Stimulated activated CD4-positive, alpha-beta T cell treated with anti-CD3 and anti-CD28 coated beads, Interleukin-4, amount 100 ng/mL, for 24 hours (primary cell): ENCODE results near the gene ATN1.
A peak's percentile ranks its signal among the peaks of the same experiment; 100 is the strongest.

ENCODE experiments used
- DNase-seq: peaks from one replicate; pipeline ENCODE4 v3.0.0-alpha.2; 2020

Gene ATN1

DNA sequence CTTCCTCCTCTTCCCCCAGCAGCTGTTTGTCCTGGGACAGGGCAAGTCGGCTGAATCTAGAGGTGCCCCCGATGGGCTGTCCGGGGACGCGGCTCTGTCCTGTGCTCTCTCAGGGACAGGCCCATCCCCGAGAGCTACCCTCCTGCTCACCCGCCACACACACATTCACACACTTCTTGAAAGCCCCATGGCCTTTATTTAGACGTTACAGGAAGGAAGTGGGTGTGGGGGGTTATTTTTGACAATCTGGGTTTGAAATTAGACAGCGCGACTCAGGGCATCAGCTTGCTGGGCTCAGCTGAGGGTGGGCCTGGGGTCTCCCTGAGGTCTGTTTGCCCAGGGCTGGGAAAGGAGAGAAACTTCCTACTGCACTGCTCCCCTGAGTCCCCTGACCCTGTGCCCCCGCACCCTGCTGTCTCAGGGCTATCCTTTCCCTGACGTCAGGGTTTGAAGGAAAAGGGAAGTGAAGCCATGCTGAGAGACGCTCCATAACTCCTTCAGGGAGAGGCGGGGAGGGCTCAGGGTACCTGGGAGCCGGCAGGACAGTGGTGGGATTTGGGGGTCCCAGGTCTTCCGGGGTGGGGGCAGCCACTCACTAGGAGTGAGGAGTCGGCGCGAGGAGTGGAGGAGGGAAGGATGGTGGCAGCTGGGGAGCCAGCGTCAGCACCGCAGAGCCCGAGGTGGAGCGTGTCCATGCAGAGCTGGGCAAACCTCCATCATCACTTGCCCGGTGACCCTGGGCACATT lies 31.5 kb downstream of the ATN1 start:
- peak; percentile 76 for DNase-seq

DNA sequence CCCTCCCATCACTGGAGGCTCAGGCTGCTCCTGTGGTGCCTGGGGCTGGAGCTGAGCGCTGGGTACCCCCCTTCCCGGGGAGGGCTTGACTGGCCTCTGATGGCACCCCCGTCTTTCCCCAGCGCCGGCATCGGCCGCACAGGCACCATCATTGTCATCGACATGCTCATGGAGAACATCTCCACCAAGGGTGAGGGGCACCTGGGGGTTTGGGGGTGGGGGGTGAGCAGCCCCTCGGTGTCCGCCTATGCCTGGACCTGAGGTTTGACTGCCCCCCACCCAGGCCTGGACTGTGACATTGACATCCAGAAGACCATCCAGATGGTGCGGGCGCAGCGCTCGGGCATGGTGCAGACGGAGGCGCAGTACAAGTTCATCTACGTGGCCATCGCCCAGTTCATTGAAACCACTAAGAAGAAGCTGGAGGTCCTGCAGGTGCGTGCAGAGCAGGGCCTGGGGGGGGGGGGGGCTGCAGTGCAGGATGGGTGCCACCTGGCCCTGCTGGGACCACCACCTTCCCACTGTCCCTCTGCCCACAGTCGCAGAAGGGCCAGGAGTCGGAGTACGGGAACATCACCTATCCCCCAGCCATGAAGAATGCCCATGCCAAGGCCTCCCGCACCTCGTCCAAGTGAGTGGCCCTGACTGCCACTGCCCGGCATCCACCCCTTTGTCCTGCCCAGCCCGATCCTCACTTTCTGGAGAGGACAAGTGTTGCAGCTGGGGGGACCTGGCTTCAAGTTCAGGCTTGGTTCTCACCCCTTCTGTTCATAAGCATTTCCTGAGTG lies 32.2 kb downstream of the ATN1 start:
- no peak for DNase-seq

DNA sequence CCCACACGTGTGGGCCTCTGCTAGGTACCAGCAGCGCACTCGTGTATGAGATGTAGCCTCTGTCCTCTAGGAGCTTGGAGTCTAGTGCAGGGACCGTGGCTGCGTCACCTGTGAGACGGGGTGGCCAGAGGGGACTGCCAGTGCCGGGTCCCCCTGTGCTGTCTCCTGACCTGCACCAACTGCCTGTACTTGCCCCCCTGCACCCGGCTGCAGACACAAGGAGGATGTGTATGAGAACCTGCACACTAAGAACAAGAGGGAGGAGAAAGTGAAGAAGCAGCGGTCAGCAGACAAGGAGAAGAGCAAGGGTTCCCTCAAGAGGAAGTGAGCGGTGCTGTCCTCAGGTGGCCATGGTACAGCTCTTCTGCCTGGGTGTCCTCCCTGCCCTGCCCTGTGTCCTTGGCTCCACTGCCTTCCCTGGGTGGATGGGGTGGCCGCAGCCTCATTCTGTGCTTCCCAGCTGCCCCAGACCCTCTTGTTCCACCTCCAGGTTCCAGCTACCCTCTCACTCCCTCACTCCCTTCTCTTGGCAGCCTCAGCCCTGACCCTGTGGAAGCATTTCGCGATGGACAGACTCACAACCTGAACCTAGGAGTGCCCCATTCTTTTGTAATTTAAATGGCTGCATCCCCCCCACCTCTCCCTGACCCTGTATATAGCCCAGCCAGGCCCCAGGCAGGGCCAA lies 33.0 kb downstream of the ATN1 start:
- no peak for DNase-seq

DNA sequence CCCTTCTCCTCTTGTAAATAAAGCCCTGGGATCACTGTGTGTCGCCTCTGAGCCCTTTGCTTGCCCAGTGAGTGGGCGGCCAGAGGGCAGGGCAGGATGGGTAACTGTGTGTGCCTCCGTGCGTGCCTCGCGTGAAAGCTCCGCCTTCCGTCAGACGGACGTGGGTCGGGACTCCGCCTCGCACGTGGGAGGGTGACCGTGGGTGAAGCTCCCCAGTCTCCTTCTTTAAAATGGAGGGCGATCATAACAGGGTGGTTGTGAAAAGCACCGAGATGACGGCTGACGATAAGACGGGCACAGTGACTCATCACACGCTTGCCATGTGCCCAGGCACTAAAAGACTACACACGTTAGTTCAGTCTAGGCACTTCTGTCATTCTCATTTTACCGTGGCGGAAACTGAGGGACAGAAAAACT lies 33.5 kb downstream of the ATN1 start:
- DNase-seq, result peak; percentile 95

DNA sequence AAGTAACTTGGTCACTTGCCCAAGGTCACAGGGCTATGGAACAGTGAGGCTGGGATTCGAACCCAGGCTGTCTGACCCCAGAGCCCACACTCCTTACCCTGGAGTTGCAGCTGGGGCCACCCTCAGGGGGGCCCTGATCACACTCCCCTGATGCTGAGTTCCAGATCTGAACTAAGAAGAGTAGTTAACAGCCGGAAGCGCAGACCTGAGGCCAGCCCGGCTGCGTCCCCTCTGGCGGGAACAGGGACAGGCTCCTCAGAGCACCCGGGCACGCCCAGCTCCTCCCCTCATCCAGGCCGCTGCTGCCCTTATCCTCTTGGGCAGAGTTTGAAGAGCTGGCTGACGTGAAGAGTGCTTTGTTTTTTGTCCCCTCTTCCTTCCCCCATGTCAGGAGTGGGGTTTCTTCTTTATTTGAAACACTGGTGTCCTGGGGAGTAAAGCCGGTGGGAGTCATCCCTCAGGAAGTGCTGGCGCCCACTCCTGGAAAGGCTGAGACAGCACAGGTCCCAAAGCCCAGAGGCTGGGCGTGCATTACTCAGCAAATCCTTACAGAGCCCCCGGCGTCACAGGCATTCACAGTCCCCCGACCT lies 34.0 kb downstream of the ATN1 start:
- peak; percentile 70 for DNase-seq

DNA sequence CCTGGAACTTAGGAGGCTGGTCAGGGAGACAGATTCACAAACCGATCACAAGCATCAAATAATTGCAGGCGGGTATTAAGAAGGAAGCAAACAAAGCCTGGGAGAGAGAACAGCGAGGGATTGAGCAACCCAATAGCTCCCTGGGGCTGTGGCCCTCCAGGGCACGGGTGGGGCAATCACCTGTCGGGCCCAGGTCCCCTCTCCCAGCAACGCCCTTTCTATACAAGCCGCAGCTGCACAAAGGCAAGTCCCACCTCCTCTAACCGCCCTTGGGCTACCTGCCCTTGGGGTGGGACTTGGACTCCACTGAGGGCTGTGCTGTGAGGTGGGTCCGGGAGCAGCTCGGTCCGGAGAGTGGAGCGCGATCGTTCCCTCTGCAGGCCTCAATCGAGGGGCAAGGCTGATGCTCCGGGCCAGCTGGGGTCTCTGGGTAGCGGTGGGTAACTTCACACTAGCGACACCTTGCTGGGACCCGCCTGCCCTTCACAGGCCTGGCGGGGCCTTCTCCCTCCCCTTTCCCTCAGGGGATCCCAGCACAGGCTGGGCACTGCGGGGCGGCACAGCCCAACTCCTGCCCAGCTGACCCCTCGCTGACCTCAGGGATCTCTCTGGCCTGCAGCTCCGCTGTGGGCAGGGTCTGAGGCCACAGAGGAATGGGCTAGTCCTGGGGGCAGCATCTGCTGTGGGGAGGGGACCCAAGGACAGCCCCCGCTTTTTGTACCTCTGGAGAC lies 34.7 kb downstream of the ATN1 start:
- DNase-seq, result no peak

DNA sequence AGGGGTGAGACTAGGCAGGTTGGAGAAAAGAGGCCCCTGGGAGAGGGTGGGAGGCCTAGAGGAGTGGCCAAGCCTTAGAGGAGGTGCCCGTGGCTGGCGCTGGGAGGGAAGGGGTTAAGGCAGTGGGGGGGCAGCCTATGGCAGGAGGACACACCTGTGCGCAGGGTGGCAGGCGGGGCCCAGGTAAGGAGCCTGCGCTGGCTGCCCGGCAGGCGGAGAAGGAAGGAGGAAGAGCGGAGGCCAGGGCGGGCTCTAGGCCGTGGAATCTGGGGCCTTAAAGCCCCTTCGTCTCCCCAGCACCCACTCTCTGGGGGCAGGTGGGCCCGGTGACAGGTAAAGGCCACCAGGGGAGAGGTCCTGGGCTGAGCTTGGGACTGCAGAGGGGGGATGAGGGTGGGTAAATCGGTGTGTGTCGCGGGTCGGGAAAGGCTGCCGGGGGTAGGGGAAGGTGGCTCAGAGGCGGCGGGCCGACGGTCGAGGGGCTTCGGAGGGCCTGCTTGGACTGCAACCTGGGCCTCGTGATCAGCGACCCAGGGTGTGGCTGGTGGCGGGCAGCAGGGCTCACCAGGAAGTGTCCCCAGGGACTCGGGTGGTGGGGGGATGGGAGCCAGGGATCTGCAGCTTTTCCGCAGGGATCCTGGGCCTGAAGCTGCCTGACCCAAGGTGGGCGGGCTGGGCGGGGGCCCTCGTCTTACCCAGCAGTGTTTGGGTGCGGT lies 35.4 kb downstream of the ATN1 start:
- no peak for DNase-seq

DNA sequence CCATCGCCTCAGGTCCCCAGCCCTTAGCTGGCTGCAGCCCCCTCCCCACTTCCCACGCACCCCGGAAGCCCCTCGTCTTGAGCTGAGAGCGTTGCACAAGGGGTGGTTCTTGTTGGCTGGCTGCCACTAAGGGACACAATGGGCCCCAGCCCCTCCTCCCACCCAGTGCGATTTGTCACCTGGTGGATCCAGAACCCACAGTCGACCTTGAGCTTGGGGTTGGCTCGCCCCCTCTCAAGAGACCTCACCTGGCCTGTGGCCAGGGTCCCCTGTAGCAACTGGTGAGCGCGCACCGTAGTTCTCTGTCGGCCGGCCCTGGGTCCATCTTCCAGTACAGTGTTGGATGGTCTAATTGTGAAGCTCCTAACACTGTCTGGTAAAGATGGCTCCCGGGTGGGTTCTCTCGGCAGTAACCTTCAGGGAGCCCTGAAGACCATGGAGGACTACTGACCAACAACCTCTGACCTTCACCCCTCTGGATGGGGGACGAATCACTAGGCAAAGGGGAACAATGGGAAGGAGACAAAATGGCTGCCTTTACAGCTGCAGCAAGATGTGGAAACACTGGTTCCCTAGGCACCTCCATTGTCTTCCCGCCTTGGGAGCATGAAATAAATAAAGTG lies 36.1 kb downstream of the ATN1 start:
- peak; percentile 16 for DNase-seq

DNA sequence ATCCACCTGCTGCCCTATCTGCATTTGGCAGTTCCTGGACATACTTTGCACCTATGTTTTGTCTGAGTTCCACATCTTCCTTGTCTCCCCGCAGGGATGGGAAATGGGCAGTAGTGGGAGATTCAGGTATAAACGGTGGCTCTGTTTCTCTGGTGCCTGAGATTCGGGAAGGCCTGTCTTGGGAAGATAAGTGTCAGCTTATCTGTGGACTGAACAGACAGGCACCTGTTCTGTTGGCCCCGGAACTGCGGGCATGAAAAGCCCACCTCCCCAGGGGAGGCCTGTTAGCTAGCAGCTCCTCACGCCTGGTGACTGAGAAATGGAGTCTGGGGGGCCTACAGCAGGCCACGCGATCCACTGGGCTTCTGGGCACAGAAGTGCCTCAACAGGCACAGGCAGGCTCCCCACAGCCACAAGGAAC lies 36.9 kb downstream of the ATN1 start:
- DNase-seq, result peak; percentile 3

DNA sequence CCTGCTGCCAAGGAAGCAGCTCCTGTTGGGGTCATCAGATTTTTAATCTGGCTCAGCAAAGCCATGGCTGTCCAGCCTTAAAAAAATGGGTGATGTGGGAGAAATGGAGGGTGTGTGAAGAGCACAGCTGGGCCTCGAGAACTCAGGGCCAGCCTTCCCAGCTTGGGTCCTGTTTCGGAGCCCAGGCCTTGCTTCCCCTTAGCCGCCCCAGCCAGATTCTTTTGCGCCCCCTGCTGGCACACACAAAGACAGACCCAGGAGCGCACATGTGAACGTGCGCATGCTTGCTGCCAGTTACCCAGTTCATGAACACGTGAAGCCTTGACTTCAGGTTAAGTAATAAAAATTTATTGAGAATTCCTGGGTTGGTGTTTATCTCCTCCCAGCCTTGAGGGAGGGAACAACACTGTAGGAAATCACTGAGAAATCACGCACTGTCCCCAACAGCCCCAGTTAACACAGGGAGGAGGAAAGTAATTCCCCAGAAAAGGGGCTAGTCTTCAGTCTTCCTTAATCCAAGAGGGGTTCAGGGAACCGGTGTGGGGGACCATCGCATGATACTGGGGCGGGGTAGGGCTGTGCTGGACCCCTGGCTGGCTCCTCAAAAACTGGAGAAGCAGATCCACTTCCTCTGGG lies 37.4 kb downstream of the ATN1 start:
- DNase-seq, result peak; percentile 91

DNA sequence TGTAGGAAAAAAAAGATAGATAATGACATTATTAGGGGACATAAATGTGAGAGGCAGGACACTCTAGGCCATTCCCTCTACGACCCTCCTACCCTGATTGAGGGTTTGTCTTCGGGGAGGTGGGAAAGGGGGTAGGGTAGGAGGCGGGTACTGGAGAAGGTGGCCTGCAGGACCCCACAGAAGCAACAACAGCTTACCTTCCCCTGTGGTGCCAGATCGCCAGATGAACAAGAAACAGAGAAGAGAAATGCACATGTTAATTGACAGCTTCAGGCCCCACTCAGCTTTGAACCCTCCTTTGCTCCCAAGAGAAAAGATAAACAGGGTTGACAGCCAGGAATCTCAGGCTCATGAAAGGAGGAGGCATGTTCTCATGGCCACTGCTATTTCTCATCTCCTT lies 38.0 kb downstream of the ATN1 start:
- no peak for DNase-seq

DNA sequence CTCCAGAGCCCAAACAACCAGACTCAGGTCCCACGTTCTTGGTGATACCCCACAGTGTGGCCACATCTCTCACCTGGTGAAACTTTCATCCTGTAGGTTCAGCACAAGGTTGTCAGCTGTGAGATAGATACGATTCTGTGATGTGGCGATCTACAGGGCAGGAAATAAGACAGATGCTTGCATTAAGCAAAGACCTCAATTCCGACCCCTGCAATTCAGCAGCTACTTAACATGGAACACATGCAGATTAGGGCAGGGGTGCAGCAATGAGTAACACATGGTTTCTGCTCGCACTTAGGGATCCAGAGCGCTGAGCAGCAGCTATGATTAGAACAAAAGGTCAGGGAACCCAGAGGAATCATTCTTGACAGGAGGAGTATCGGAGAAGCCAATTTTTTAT lies 38.6 kb downstream of the ATN1 start:
- DNase-seq, result no peak

DNA sequence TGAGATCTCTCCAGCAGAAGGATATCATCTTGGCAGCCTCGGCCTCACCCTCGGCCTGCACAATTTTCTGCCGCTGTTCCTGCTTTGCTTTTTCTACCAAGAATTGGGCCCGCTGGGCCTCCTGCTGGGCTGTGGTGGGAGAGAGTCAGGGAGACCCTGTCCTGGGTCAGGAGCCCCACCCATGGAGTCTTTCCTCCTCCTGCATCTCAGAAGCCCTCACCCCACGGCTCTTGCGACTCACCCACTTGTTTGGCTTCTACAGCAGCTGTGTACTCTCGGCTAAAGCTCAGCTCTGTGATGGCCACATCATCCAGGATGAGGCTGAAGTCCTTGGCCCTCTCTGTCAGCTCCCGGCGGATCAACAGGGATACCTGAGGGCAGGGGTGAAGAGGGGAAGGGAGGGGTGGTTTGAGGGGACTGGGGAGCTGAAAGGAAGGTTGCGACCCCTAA lies 39.9 kb downstream of the ATN1 start:
- no peak for DNase-seq

DNA sequence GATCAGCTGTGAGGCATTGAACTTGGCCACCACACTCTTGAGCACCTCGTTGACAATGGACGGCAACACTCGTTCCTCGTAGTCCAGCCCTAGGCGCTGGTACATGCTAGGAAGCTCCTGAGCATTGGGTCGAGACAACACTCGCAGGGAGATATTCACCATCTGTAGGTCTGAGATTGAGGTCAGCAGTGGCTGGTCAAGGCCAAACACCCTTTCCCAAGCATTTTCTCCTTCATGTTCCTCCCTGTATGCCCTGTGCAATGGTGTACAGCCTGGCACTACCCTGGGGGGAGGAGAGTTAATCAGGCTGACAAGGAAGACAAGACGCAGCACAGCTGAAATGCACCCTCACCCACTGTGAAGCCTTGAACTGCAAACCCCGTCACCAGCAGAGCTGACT lies 40.7 kb downstream of the ATN1 start:
- no peak for DNase-seq

DNA sequence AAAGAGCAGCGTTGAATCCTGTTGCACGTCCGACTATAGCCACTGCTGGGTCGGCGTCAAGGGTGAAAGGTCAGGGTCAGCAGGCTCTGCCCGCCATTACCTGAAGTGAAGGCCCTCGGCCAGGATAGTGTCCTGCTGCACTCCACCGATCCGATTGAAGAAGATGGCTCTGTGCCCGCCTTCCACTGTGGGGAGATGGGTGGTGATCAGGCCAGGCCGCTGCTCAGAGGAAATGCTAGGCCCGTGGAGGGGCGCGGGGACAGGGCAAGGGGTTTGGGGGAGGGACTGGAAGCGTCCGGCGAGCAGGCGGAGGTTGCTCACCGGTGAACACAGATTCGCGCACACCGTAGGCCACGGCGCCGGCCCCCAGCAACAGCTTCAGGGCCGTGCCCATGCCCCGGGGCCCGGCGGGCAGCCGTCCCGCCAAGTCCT lies 42.4 kb downstream of the ATN1 start:
- DNase-seq, result no peak

DNA sequence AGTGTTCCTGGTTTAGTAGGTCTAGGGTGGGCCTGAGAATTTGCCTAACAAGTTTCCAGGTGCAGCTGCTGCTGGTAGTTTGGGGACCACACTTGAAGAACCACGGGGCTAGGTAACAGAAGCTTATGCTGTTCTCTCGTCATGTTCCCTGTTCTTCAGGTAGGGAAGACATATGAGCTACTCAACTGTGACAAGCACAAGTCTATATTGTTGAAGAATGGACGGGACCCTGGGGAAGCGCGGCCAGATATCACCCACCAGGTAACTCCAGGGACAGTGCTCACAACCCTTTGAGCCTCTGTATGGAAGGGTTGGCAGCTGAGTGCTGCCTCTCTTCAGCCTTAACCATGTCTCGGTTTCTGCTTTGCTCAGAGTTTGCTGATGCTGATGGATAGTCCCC lies 46.4 kb downstream of the ATN1 start:
- DNase-seq, result no peak

DNA sequence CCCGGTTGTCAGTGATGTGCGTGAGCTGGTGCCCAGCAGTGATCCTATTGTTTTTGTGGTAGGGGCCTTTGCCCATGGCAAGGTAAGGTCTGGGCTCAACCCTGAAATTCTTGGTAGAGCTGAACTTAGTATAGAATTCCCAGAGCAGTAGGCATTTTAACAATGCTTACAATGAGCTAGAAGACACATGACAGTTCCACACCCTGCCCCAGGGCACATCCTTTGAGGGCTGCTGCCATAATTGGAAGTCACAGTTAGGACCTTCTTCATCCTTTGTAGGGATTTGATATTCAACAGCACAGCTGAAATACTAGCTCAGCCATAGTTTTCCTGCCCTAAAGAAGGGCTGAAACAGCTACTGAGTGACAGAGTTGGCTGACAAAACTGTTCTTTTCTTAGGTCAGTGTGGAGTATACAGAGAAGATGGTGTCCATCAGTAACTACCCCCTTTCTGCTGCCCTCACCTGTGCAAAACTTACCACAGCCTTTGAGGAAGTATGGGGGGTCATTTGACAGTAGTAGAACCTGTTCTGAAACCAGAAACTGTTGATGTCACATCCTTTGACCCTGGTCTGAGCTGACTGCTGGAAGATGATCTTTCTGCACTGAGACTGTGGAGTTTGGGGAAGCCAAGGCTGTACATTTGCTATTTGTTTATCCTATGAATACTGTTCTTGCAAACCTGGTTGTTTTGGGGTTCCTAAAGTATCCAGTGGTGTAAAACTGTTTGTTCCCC lies 47.7 kb downstream of the ATN1 start:
- no peak for DNase-seq

DNA sequence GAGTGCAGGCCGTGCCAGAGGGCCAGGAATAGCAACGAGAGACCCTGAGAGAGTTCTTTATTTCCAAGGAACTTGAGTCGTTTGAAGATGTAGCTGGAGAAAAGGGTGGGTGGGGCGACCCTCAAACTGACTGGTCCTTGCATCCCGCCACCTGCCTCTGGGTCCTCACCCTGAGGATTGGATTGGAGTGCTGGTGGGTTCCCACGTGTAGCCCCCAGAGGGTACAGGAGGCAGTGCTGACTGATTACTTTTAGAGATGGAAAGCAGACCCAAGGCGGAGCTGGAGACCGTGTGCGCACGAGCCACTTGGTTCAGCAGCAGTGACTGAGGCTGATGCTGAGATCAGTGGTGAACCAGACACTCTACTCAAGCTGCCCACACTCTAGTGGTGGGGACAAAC lies 49.9 kb downstream of the ATN1 start:
- no peak for DNase-seq

DNA sequence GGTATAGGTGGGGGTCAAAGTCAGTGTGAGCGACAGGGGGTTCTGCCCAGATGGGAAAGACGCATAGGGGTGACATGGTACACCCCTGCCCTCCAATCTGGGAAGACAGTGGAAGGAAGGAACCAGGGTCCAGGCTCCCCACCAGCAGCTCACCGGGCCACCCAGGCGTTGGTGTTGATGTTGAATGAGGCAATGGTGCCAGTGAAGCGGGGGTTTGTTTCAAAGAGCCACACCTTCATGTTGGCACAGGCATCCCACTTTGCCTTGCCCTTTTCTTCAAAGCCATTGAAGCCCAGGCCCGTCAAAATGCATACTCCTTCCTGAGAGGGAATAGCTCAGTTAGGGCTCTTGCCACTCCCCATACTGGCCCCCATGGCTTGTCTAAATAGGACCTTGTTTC lies 50.4 kb downstream of the ATN1 start:
- no peak for DNase-seq

DNA sequence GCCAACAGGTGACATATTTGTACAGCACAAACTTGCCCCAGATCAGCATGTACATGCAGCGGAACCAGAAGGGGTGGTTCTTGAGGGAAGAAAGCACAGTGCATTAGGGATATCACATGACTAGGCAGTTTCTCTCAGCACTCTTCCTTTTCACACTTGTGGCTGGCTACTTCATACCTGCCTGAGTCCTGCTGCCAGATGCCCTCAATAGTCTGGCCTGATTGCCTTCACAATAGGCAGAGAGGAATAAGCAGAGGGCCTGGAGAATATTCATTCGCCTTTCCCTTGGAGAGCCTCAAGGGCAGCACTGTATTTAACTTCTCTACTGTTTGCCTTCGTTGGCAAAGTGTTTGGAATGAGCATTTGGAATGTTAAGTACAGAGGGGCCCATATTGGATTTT lies 50.9 kb downstream of the ATN1 start:
- no peak for DNase-seq
